ENCODE data around the gene TH.

The TH gene

DNA sequence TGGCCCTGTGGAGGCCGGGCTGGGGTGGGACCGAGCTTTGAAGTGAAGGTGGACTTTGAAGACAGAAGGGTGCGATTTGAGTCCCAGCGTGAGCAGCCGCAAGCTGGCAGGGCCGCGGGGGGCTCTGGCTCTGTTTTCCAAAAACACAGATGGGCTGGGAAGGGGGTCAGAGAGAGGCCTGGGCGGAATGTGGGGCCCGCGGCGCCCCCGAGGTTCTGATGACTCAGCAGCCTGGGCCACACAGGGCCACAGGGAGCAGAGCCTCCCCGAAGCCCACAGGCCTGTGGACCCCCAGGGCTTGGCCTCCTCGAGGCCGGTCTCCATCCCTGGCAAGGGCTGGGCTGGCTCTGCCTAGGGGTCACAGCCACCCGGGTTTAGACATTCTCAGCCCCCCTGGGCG lies 16.7 kb downstream of the TH start:
- intact Hi-C loops (cut with DNase I; ENCODE audit: low total_unique reads), result loop anchor here (5.0 to 10.0 kb wide), 3 partner anchors 270 to 500 kb away; partner anchors contain the start of gene TNNI2

DNA sequence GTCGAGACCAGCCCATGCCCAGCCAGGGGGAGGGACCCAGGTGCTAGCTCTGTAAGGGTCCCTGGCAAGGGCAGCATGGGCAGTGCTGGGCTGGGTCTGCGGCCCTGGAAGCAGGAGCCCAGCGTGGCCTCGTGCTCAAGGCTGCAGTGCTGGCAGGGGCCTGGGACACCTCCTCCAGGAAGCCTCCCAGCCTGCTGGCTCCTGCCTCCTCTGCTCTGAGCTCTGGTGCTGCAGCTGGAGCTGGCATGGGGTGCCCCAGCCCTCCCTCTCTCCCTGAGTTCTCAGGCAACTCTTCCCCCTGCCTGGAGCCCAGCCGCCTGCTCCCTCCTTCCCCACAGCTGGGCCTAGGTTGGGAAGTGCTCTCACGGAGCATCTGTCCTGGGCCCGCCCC lies 17.4 kb downstream of the TH start:
- Histone ChIP-seq H3K9me3 (no peaks in the 10 kb centered on the region), H3K4me1 (peaks cover 0 to 6% (median 3%) of the 10 kb centered on the region in 4 donors), H3K4me3 (no peak overlapping the region), H3K27me3 (peaks cover 0 to 73% of the 10 kb centered on the region in 2 donors), H3K36me3 (no peaks in the 10 kb centered on the region), H3K27ac (no peak overlapping the region)
- intact Hi-C loops (cut with DNase I; ENCODE audit: low total_unique reads), result loop anchor here (5.0 to 10.0 kb wide), 3 partner anchors 269 to 499 kb away; partner anchors contain the start of gene TNNI2
- DNase-seq, result no peak
- TF ChIP-seq, protein P1, sequence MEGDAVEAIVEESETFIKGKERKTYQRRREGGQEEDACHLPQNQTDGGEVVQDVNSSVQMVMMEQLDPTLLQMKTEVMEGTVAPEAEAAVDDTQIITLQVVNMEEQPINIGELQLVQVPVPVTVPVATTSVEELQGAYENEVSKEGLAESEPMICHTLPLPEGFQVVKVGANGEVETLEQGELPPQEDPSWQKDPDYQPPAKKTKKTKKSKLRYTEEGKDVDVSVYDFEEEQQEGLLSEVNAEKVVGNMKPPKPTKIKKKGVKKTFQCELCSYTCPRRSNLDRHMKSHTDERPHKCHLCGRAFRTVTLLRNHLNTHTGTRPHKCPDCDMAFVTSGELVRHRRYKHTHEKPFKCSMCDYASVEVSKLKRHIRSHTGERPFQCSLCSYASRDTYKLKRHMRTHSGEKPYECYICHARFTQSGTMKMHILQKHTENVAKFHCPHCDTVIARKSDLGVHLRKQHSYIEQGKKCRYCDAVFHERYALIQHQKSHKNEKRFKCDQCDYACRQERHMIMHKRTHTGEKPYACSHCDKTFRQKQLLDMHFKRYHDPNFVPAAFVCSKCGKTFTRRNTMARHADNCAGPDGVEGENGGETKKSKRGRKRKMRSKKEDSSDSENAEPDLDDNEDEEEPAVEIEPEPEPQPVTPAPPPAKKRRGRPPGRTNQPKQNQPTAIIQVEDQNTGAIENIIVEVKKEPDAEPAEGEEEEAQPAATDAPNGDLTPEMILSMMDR (IDR thresholded peaks at IDR 0.05), result no peak

More for the DNA sequence above, 16.7 kb downstream of the TH start:
- Histone ChIP-seq H3K27ac (no peak overlapping the region), H3K27me3 (peaks cover 0 to 73% of the 10 kb centered on the region in 2 donors), H3K9me3 (no peaks in the 10 kb centered on the region), H3K4me1 (peaks cover 0 to 6% (median 3%) of the 10 kb centered on the region in 4 donors), H3K36me3 (no peaks in the 10 kb centered on the region), H3K4me3 (no peak overlapping the region)
- TF ChIP-seq, protein P1 (IDR thresholded peaks at IDR 0.05), result no peak
- DNase-seq, result no peak

DNA sequence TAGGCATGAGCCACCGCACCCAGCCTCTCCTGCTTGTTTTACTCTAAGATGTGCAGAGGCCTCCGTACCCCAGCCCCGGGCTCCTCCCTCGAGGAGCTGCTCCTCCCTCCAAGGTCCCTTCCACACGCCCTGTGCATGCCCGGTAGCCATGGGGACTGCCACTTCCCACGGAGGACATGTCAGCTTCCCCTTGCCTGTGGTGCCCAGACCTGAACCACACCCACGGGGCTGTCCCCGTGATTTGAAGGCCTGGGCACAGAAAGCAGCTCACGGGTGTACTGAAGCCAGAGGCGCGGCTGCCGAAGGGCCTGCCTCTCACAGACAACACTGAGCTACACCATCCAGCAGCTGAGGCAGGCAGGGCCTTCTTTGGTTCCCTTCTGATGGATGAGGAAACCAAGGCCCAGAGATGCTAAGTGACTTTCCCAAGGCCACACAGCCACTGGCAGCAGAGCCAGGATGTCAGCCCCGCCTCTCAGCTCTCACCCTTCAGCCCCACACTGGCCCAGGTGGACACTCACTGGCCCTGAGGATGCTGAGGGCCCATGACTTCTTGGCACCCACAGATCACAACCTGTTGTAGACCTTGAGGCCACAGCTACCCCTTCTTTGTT lies 17.9 kb downstream of the TH start:
- peaks cover 0 to 73% of the 10 kb centered on the region in 2 donors for H3K27me3 ChIP-seq
- TF ChIP-seq, protein P1 (IDR thresholded peaks at IDR 0.05), result no peak
- DNase-seq, result no peak
- intact Hi-C loops (cut with DNase I; ENCODE audit: low total_unique reads), result loop anchor here (5.0 to 10.0 kb wide), 3 partner anchors 269 to 499 kb away; partner anchors contain the start of gene TNNI2
- peaks cover 0 to 6% (median 3%) of the 10 kb centered on the region in 4 donors for H3K4me1 ChIP-seq
- H3K36me3 ChIP-seq, result no peaks in the 10 kb centered on the region
- H3K4me3 ChIP-seq, result no peak overlapping the region
- no peak overlapping the region for H3K27ac ChIP-seq
- no peaks in the 10 kb centered on the region for H3K9me3 ChIP-seq

DNA sequence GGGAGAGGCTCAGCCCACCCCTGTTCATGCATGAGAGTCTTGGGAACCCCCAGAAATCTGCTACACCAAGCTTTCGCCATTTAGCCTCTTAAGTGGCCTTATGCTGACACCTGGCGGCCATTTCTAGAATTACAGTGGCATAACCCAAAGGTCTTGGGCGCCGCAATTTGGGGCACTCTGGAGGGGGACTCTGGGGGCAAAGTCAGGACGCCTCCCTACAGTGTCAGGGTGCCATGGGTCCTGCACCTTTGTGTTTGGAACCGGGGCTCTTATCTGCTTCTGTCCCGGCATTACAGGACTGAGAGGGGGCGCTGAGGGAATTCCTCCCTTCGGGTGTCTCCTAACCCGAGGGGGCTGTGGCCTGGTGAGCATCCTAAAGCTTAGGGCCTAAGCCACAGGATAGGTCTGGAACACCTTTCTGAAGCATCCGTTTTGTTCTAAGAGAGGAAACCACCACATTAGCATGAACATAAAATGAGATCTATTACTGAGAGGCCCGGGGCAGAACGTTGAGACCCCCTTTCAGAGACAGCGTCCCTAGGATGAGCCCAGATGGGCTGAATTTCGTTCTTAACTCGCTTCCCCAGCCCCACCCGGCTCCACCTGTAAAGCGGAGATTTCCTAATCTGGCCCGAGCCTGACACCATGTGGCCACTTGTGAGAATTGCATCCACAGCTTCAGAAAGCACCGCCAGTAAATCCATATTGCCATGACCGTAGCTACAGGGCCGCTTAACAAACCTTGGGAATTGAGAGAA lies 19.9 kb downstream of the TH start:
- TF ChIP-seq, protein P1 (IDR thresholded peaks at IDR 0.05), result peak; percentile 78 to 89
- Histone ChIP-seq H3K4me3 (no peak overlapping the region), H3K4me1 (peaks cover 0 to 6% (median 3%) of the 10 kb centered on the region in 4 donors), H3K9me3 (no peaks in the 10 kb centered on the region), H3K27me3 (peaks cover 0 to 73% of the 10 kb centered on the region in 2 donors), H3K36me3 (no peaks in the 10 kb centered on the region), H3K27ac (no peak overlapping the region)
- intact Hi-C loops (cut with DNase I; ENCODE audit: low total_unique reads), result loop anchor here (5.0 to 10.0 kb wide), 3 partner anchors 267 to 497 kb away; partner anchors contain the start of gene TNNI2
- peak; percentile 70 to 86 for DNase-seq

DNA sequence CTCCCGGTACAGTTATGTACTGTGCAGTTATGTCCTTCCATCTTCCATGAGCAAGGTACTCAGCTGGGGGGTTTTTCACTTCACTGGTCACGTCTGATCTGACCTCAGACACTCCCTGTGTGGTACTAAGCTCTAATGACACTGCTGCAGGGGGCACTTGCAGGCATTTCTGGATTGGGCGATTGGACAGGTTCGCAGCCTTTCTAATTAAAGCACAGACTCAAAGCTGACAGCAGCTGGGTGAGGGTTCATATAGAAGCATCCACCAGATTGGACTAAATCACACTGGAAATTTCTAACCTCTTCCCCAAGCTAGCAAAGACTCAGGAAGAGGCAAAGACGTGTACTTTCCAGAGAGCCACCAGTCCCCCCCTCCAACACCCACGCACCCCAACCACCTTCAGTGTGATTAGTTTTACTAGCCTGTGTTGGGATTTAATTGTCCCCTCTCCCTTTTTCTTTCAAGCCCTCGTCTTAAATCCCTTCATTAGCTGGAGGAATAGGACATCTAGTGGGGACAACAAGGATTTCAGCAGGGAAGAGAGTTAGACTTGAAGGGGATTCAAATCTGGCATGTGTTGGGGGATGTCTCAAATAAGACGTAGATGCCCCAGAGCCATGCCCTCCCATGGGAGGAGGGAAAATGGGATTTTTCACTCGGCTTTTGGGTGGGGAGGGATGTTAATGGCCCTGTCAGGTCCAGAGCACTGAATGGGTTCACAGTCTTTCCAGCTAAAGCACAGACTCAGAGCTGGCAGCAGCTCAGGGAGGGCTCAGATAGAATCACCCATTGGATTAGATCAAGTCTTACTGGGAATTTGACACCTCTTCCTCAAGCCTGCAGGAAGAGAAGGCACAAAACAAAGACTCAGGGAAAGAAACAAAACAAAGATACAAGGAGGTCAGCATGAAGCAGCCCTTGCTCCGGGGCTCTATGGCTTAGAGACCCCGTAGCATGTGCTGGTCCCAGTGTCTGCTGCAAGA lies 21.5 kb downstream of the TH start:
- Histone ChIP-seq H3K4me1 (peaks cover 0 to 6% (median 3%) of the 10 kb centered on the region in 4 donors), H3K4me3 (no peak overlapping the region), H3K36me3 (no peaks in the 10 kb centered on the region), H3K27ac (no peak overlapping the region), H3K9me3 (no peaks in the 10 kb centered on the region), H3K27me3 (peaks cover 0 to 73% of the 10 kb centered on the region in 2 donors)
- intact Hi-C loops (cut with DNase I; ENCODE audit: low total_unique reads), result loop anchor here (5.0 to 10.0 kb wide), 3 partner anchors 265 to 495 kb away; partner anchors contain the start of gene TNNI2
- TF ChIP-seq, protein P1 (IDR thresholded peaks at IDR 0.05), result peak in 1 of 2 experiments; percentile 10
- DNase-seq, result no peak
